Fibroblast of skin of left quadriceps (primary cell): ENCODE data around the gene RRP12.
"Not testable (repeated sequence)": the region's sequence is repeated elsewhere in the genome, so short reads cannot be mapped to it uniquely, and the experiment has no call there.

Experiments used
- DNase-seq, 2 experiments: peaks; one replicate each; pipeline ENCODE4 v3.0.0-alpha.2; 2013; ENCODE audit warnings: low read depth in 2 of 2

RRP12 gene

DNA sequence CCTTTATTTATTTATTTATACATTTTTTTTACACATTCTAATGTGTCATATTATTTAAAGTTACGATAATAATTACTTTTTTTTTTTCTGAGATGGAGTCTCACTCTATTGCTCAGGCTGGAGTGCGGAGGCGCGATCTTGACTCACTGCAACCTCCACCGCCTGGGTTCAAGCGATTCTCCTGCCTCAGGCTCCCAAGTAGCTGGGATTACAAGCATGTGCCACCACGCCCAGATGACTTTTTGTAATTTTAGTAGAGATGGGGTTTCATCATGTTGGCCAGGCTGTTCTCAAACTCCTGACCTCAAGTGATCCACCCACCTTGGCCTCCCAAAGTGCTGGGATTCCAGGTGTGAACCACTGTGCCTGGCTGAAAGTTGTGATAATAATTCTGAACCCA lies 5.3 kb upstream of the RRP12 start:
- not testable (repeated sequence) for DNase-seq

GRCh38 chr10:97406064-97406463 lies 4.9 kb upstream of the RRP12 start:
- DNase-seq: no peak

DNA sequence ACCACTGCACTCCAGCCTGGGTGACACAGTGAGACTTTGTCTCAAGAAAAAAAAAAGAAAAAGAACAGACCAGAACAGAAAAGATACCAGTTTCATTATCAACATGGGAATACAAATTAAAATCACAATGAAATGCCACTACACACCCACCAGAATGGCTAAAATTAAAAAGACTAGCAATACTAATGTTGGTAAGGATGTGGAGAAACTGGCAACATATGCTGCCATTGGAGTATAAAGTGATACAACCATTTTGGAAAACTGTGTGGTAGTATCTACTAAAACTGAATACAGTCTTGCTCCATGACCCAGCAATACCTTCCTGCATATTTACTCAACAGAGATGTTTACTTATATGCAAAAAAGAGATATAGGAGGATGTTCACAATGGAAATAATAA lies 2.9 kb upstream of the RRP12 start:
- DNase-seq: no peak

- DNase-seq: no peak
Measured at GRCh38 chr10:97401455-97401919, 347 bp upstream of the RRP12 start.

DNA sequence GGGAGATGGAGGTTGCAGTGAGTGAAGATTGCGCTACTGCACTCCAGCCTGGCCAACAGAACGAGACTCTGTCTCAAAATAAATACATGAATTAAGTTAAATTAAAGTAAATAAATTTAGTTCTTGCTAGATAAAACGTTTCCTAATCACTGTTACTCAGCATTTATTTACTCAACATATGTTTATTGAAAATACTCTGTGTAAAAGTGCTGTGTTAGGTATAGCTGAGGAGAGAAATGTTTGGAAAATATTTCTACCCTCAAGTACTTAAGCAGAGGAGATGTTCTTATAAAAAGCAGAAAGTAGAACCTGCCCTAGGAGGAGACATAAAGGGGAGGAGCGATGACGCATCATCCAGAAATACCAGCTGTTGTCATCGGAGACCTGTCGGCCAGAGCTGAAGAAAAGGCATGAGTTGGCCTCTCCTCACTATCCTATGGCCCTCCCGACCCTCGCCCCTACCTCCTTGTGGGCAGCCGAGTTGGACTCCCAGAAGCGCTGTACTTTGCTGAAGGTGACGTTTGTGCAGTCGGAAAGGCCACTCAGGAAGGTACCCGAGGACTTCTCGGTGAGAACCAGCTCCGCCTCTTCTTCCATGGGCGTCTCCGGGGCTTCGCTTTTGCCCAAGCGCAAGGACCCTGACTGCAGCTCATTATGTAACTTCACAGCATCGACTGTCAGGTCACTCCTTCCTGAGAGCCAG lies 1.1 kb downstream of the RRP12 start:
- no peak for DNase-seq

DNA sequence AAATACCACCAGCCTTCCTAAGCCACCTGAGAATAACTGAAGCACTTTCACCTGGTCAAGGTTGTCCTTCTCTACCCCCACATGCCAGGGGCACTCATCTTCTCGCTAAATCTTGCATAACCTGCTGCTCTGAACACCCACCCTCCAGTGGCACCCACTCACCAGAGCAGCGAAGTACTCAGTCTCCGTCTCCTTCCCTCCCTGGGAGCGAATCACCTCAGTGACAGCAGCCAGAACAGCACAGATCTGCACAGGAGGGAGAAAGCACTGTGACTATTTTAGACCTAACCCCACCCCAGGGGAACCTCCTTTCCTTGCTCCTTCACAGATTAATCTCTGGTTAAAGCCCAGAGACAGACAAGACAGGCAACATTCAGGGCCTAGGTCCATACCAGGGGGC lies 5.1 kb downstream of the RRP12 start:
- no peak for DNase-seq

DNA sequence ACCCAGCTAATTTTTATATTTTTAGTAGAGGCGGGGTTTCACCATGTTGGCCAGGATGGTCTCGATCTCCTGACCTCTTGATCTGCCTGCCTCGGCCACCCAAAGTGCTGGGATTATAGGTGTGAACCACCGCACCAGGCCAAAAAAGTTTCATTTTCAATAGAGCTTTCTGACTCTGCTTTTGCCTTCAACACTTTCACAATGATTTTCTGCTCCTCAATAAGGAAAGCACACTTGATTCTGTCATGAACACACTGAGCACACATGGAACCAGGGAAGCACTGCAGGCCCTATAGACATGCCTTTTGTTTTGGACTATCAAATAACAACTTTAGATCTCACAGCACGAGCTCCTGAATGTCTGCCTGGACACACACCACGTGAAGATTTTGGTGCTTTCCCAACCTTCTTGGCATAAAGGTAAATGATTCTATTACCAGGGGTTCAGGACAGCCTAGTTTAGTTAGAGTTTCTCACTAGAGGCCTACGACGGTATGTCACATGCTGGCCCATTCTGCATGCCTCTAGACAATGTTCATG lies 8.0 kb downstream of the RRP12 start:
- no peak for DNase-seq

GRCh38 chr10:97390091-97390490 lies 11.0 kb downstream of the RRP12 start:
- DNase-seq: no peak

DNA sequence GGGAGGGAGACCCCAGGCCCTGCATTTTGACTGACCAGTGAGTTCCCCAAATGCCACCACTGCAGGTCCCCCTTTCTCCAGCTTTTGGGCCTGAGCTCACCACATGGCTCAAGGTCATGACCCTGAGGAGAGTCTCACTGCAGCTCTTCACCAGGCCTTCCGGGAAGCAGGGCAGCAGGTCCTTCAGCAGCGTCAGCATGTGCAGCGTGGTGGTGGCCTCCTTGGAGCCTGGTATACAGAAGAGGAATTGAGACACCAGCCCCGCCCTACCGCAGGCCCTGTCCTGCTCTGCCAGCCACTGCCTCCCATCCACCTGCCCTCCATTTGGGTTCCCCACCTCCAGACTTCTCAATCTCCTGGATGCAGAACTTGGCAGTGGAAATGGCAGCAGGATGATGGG lies 13.0 kb downstream of the RRP12 start:
- DNase-seq: no peak

DNA sequence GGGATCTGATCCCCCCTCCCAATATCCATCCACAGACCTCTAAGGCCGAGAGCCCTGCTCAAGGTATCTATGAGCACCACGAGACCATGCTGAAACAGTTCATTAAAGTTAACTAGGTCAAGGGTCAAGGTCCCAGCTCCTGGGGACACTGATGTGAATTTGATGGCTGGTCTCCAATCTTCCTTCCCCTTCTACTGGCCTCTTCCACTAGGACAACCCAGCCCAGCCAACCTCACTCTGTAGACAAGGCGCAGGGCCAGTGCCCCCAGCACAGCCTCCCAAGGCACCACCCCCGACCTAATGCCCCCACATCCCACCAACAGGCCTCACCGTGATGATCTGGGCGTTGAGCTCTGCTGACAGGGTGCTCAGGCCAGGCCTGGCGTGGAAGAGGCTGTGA lies 15.6 kb downstream of the RRP12 start:
- no peak for DNase-seq

DNA sequence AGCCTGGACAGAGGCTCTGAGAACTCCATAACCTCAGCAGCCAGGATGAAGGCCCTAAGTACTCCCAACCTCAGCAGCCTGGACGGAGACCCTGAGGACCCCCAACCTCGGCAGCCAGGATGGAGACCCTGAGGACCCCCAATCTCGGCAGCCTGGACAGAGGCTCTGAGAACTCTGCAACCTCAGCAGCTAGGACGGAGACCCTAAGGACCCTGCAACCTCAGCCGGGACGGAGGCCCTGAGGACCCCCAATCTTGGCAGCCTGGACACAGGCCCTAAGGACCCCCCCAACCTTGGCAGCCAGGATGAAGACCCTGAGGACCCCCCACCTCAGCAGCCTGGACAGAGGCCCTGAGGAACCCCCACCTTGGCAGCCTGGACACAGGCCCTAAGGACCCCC lies 16.5 kb downstream of the RRP12 start:
- no peak for DNase-seq

DNA sequence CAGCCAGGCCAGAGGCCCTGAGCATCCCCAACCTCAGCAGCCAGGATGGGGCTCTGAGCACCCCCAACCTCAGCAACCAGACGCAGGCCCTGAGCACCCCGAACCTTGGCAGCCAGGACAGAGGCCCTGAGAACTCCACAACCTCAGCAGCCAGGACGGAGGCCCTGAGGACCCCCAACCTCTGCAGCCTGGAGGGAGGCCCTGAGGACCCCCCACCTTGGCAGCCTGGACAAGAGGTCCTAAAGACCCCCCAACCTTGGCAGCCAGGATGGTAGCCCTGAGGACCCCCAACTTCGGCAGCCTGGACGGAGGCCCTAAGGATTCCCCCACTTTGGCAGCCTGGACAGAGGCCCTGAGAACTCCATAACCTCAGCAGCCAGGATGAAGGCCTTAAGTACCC lies 17.0 kb downstream of the RRP12 start:
- DNase-seq: no peak

GRCh38 chr10:97383159-97383558 lies 18.0 kb downstream of the RRP12 start:
- DNase-seq: no peak

- DNase-seq: no peak
Measured at GRCh38 chr10:97381626-97382025, 19.5 kb downstream of the RRP12 start.

- no peak for DNase-seq
Measured at GRCh38 chr10:97380516-97380915, 20.6 kb downstream of the RRP12 start.

GRCh38 chr10:97378933-97379921 lies 21.9 kb downstream of the RRP12 start:
- DNase-seq: no peak

- DNase-seq: no peak
Measured at GRCh38 chr10:97376413-97376812, 24.7 kb downstream of the RRP12 start.

DNA sequence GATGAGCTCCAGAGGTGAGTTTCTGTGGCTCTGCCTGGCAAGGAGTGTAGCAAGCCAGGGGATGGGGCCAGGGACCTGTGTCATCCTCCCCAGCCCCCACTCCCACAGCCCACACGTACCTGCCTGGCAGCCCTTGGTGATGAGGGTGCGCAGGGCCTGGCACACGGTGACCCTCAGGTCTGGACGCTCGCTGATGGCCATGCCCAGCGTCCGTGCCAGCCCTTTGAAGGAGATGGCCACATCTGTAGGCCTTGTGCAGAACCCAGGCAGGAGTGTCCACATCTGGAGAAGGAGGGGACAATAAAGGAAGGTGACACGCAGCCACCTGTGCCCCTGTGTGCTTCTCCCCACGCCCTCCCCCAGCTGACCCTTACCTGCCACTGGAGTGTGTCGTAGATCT lies 27.7 kb downstream of the RRP12 start:
- DNase-seq: no peak

DNA sequence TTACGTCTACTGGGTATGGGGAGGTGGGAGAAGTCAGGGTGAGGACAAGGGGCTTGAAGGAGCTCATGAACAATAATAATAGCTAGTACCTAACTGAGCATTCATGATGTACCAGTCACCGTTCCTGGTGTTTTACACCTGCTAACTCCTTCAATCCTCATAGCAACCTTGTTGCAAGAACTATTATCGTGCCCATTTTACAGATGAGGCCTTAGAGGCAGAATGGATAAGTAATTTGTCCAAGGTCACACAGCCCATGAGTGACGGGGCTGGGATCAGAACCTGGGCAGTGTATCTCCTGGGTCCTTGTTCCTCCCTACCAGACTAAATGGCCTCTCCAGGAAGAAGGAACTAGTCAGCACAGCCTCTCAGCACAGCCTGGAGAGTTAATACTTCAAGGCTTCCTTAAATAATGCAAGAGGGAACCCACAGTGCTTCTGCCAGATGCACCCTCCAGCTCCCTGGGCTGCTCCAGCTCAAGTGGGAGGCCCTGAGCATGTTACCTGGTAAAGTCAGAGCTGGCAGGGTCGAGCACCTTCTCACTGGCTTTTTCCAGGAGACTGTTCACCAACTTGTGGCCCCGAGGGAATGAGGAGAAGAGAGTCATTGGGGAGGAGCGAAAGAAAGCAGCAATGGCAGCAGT lies 28.8 kb downstream of the RRP12 start:
- no peak for DNase-seq

- no peak for DNase-seq
Measured at GRCh38 chr10:97371696-97372095, 29.4 kb downstream of the RRP12 start.

- no peak for DNase-seq
Measured at GRCh38 chr10:97367126-97367649, 34.0 kb downstream of the RRP12 start.

DNA sequence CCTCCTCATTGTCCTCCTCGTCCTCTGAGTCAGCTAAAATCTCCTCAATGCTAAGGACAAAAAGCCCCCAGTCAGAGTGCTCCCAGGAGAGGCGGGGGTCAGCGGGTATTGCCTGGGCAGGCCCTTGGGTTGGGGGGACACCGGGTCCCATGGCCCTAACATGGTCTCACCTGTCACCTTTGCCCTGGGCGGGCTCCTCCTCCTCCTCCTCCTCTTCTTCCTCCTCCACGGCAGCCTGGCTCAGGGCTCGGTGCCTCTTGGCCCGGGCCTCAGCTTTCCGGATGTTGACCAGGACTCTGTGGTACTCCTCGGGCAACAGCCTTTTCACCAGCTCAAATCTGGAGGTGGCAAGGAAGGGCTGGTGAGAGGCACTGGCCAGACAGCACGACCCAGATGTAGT lies 34.6 kb downstream of the RRP12 start:
- no peak for DNase-seq
